ENCODE data around the gene SHKBP1. TPM values are rescaled to one million over a fixed set of nuclear protein-coding genes. Genes with fewer than 3 reads are reported as not detected.

SHKBP1 gene
- total and polyA plus RNA-seq, 2 of the 8 experiments (the other 6 are each of a cell fraction or from before 2014, with no cell fraction given), result 74.6 to 98.8 TPM

- no peak for TF ChIP-seq CHD1 (IDR thresholded peaks at IDR 0.05; ENCODE audit: low read depth, low read length)
- no peak for TF ChIP-seq NRF1 (IDR thresholded peaks at IDR 0.05; ENCODE audit: low read depth, low read length)
- TF ChIP-seq TEAD4 (IDR thresholded peaks at IDR 0.05; ENCODE audit: low read depth, low read length), result no peak
- TF ChIP-seq EP300 (IDR thresholded peaks at IDR 0.05; ENCODE audit: borderline replicate concordance in 1 of 2, low read depth in 2 of 2, low read length in 2 of 2), result no peak
These were observed 20.5 kb upstream of the SHKBP1 start (continued) for GRCh38 chr19:40555978-40556689.
